ENCODE measurements around the gene SAE1. TPM values are rescaled to one million over a fixed set of nuclear protein-coding genes. Genes with fewer than 3 reads are reported as not detected.
"Not testable (repeated sequence)": the region's sequence is repeated elsewhere in the genome, so short reads cannot be mapped to it uniquely, and the experiment has no call there.

Gene SAE1
- total and polyA plus RNA-seq, 10 of the 15 experiments (the other 5 are each of a cell fraction or from before 2014, with no cell fraction given): 62.0 to 246 (median 148) TPM

DNA sequence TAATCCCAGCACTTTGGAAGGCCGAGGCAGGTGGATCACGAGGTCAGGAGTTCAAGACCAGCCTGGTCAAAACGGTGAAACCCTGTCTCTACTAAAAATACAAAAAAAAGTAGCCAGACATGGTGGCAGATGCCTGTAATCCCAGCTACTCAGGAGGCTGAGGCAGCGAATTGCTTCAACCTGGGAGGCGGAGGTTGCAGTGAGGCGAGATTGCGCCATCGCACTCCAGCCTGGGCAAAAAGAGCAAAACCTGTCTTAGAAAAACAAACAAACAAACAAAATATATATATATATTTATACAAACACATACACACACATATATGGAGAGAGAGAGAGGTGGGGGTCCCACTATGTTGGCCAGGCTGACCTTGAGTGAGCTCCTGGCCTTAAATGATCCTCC is 122.4 kb downstream of the SAE1 start:
- H2AFZ ChIP-seq (ENCODE audit: control insufficient read depth, low read depth, low read length); H3K9ac ChIP-seq (ENCODE audit: control insufficient read depth, insufficient read depth, low read length); H3K27me3 ChIP-seq (replicated peaks in 1 of 2; ENCODE audit: control insufficient read depth in 2 of 2, insufficient read depth in 2 of 2, low read length in 1 of 2); in situ Hi-C loops (cut with MboI); ATAC-seq; H3K4me1 ChIP-seq (ENCODE audit: control insufficient read depth, insufficient read depth, low read length); FAIRE-seq; BruUV-seq (replicated peaks); H3K36me3 ChIP-seq (ENCODE audit: control insufficient read depth in 2 of 2, insufficient read depth in 2 of 2, low read length in 1 of 2); DNase-seq (ENCODE audit: low read depth, low spot score); H3K4me2 ChIP-seq (ENCODE audit: control insufficient read depth, insufficient read depth); H3K9me3 ChIP-seq (replicated peaks; ENCODE audit: control insufficient read depth, insufficient read depth, low read length); H3K4me3 ChIP-seq; H4K20me1 ChIP-seq (ENCODE audit: control insufficient read depth, insufficient read depth); intact Hi-C loops (cut with micrococcal nuclease; ENCODE audit: unreplicated experiment); H3K27ac ChIP-seq (ENCODE audit: control insufficient read depth, insufficient read depth); H3K79me2 ChIP-seq (ENCODE audit: control insufficient read depth, insufficient read depth, low read length): not testable (repeated sequence)
- WGBS (ENCODE audit: insufficient coverage, insufficient replicate concordance, low lambda C conversion rate, missing lambda C conversion rate): 83% methylated on average over 8 of the region's 8 CpGs
- SMC1A ChIA-PET (ENCODE audit: uncharacterized antibody, unreplicated experiment): interaction anchor here (1.9 kb wide), 1 partner anchor 9 kb away, joined by 5 read pairs; no protein-coding TSS in a partner anchor
- POLR2A ChIA-PET: interaction anchor here (0.6 kb wide), 1 partner anchor 1268 kb away, joined by 10 read pairs; no protein-coding TSS in a partner anchor
- RAD21 ChIA-PET (ENCODE audit: unreplicated experiment): interaction anchor here (0.7 kb wide), 1 partner anchor 9 kb away, joined by 3 read pairs; no protein-coding TSS in a partner anchor
- CTCF ChIA-PET: interaction anchor here (1.7 to 2.4 kb wide), 2 partner anchors 9 to 42 kb away, joined by 6 to 16 read pairs; no protein-coding TSS in a partner anchor

- intact Hi-C loops (cut with micrococcal nuclease; ENCODE audit: unreplicated experiment): no loop called here
- Histone ChIP-seq H3K4me3 (no peak overlapping the region), H3K9ac (ENCODE audit: control insufficient read depth, insufficient read depth, low read length) (no peak overlapping the region), H3K27me3 (replicated peaks in 1 of 2; ENCODE audit: control insufficient read depth in 2 of 2, insufficient read depth in 2 of 2, low read length in 1 of 2) (no peaks in the 10 kb centered on the region), H4K20me1 (ENCODE audit: control insufficient read depth, insufficient read depth) (no peaks in the 10 kb centered on the region), H3K27ac (ENCODE audit: control insufficient read depth, insufficient read depth) (no peak overlapping the region), H3K9me3 (replicated peaks; ENCODE audit: control insufficient read depth, insufficient read depth, low read length) (no peaks in the 10 kb centered on the region), H3K36me3 (ENCODE audit: control insufficient read depth in 2 of 2, insufficient read depth in 2 of 2, low read length in 1 of 2) (peaks cover 0 to under 1% of the 10 kb centered on the region in 2 experiments; a peak in 2 of 4 replicates), H3K4me2 (ENCODE audit: control insufficient read depth, insufficient read depth) (no peak overlapping the region), H3K79me2 (ENCODE audit: control insufficient read depth, insufficient read depth, low read length) (peaks cover 9% of the 10 kb centered on the region), H3K4me1 (ENCODE audit: control insufficient read depth, insufficient read depth, low read length) (peaks cover 7% of the 10 kb centered on the region), H2AFZ (ENCODE audit: control insufficient read depth, low read depth, low read length) (no peak overlapping the region)
- DNase-seq (ENCODE audit: low read depth, low spot score): no peak
- no peak for FAIRE-seq
- BruUV-seq (replicated peaks): no TSS peak
- SMC1A ChIA-PET (ENCODE audit: uncharacterized antibody, unreplicated experiment): interaction anchor here (0.6 to 1.9 kb wide), 3 partner anchors 9 to 38 kb away, joined by 3 to 5 read pairs (median 5); no protein-coding TSS in a partner anchor
- no peak for ATAC-seq
- RAD21 ChIA-PET (ENCODE audit: unreplicated experiment): interaction anchor here (0.6 to 0.7 kb wide), 2 partner anchors 9 to 93 kb away, joined by 3 to 5 read pairs; no protein-coding TSS in a partner anchor
- POLR2A ChIA-PET: interaction anchor here (0.6 kb wide), 2 partner anchors 21 to 1268 kb away, joined by 5 to 10 read pairs; no protein-coding TSS in a partner anchor
- 64% methylated on average over 3 of the region's 3 CpGs for WGBS (ENCODE audit: insufficient coverage, insufficient replicate concordance, low lambda C conversion rate, missing lambda C conversion rate)
- CTCF ChIA-PET: interaction anchor here (1.7 to 2.4 kb wide), 2 partner anchors 9 to 43 kb away, joined by 6 to 16 read pairs; no protein-coding TSS in a partner anchor
- TF ChIP-seq CTCF (IDR thresholded peaks at IDR 0.05 in 2 of 3, conservative IDR thresholded peaks at IDR 0.05 in 1 of 3; ENCODE audit: control insufficient read depth in 2 of 3, extremely low read depth in 1 of 3, insufficient read depth in 1 of 3, low read depth in 3 of 3, low read length in 3 of 3) (no peak), BCL3 (IDR thresholded peaks at IDR 0.05; ENCODE audit: borderline replicate concordance, insufficient read depth, low read depth, low read length, poor library complexity, severe bottlenecking) (no peak), MYC (IDR thresholded peaks at IDR 0.05; ENCODE audit: insufficient read depth, insufficient read length, insufficient replicate concordance, low read length, severe bottlenecking) (no peak)
- TF ChIP-seq, protein P1, sequence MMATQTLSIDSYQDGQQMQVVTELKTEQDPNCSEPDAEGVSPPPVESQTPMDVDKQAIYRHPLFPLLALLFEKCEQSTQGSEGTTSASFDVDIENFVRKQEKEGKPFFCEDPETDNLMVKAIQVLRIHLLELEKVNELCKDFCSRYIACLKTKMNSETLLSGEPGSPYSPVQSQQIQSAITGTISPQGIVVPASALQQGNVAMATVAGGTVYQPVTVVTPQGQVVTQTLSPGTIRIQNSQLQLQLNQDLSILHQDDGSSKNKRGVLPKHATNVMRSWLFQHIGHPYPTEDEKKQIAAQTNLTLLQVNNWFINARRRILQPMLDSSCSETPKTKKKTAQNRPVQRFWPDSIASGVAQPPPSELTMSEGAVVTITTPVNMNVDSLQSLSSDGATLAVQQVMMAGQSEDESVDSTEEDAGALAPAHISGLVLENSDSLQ (IDR thresholded peaks at IDR 0.05): peak; percentile 26; the same call in 1 of the 2 replicates
- TF ChIP-seq, protein P2, sequence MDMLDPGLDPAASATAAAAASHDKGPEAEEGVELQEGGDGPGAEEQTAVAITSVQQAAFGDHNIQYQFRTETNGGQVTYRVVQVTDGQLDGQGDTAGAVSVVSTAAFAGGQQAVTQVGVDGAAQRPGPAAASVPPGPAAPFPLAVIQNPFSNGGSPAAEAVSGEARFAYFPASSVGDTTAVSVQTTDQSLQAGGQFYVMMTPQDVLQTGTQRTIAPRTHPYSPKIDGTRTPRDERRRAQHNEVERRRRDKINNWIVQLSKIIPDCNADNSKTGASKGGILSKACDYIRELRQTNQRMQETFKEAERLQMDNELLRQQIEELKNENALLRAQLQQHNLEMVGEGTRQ (IDR thresholded peaks at IDR 0.05; ENCODE audit: borderline replicate concordance, low read depth, low read length): no peak
- in situ Hi-C loops (cut with MboI): no loop called here
Measured at GRCh38 chr19:47253467-47253881, 122.8 kb downstream of the SAE1 start.

Measured in GM12878 (cell line).